ENCODE measurements around the gene BBLN.
"Not testable (repeated sequence)": the region's sequence is repeated elsewhere in the genome, so short reads cannot be mapped to it uniquely, and the experiment has no call there.

Gene BBLN

GRCh38 chr9:128125580-128126354, 34.3 kb upstream of the BBLN start:
- H3K9ac ChIP-seq (ENCODE audit: low read depth, low read length), result no peak overlapping the region

GRCh38 chr9:128127568-128127989, 32.5 kb upstream of the BBLN start, which contains the start of gene PTGES2:
Gene PTGES2 (minus strand): TSS chr9:128127729. CDS start chr9:128127717, 12 bp downstream.
- Histone ChIP-seq H3K27me3 (ENCODE audit: insufficient read depth, low read length) (peaks cover 9% of the 10 kb centered on the region; the same call in 1 of the 2 replicates), H3K4me3 (ENCODE audit: low read length) (peak within 1 kb of the TSS; percentile 100), H3K4me1 (ENCODE audit: insufficient read depth, low read length) (no peaks in the 10 kb centered on the region), H3K36me3 (ENCODE audit: insufficient read depth, low read length) (peaks cover 21% of the 10 kb centered on the region), H3K9ac (ENCODE audit: low read depth, low read length) (peak within 1 kb of the TSS; percentile 95), H3K9me3 (ENCODE audit: insufficient read depth, low read depth, low read length) (no peaks in the 10 kb centered on the region), H3K27ac (ENCODE audit: low read depth, low read length) (peak within 1 kb of the TSS; percentile 99)
- WGBS, result under 1% methylated on average over 56 of the region's 56 CpGs

More at GRCh38 chr9:128125580-128126354, 34.3 kb upstream of the BBLN start:
- WGBS, result 81% methylated on average over 10 of the region's 10 CpGs
- H3K27me3 ChIP-seq (ENCODE audit: insufficient read depth, low read length), result peaks cover 9% of the 10 kb centered on the region; the same call in 1 of the 2 replicates
- 0 out of 2 replicates have a peak overlapping the region, but pooled peaks have one; percentile 8 for H3K4me3 ChIP-seq (ENCODE audit: low read length)
- H3K27ac ChIP-seq (ENCODE audit: low read depth, low read length), result no peak overlapping the region
- peaks cover 39% of the 10 kb centered on the region for H3K36me3 ChIP-seq (ENCODE audit: insufficient read depth, low read length)
- H3K9me3 ChIP-seq (ENCODE audit: insufficient read depth, low read depth, low read length), result no peaks in the 10 kb centered on the region
- no peaks in the 10 kb centered on the region for H3K4me1 ChIP-seq (ENCODE audit: insufficient read depth, low read length)

GRCh38 chr9:128127990-128128835, 31.9 kb upstream of the BBLN start:
- WGBS, result under 1% methylated on average over 82 of the region's 82 CpGs

GRCh38 chr9:128128836-128129590, 31.1 kb upstream of the BBLN start:
- Histone ChIP-seq H3K4me3 (ENCODE audit: low read length) (peak overlapping the region; percentile 100), H3K27me3 (ENCODE audit: insufficient read depth, low read length) (peaks cover 12% of the 10 kb centered on the region; the same call in 1 of the 2 replicates), H3K4me1 (ENCODE audit: insufficient read depth, low read length) (no peaks in the 10 kb centered on the region), H3K36me3 (ENCODE audit: insufficient read depth, low read length) (peaks cover 8% of the 10 kb centered on the region), H3K9ac (ENCODE audit: low read depth, low read length) (peak overlapping the region; percentile 48), H3K9me3 (ENCODE audit: insufficient read depth, low read depth, low read length) (no peaks in the 10 kb centered on the region), H3K27ac (ENCODE audit: low read depth, low read length) (no peak overlapping the region)
- 64% methylated on average over 28 of the region's 29 CpGs for WGBS

More at GRCh38 chr9:128127990-128128835, 31.9 kb upstream of the BBLN start:
- no peaks in the 10 kb centered on the region for H3K4me1 ChIP-seq (ENCODE audit: insufficient read depth, low read length)
- H3K27ac ChIP-seq (ENCODE audit: low read depth, low read length), result peak overlapping the region; percentile 99
- peaks cover 16% of the 10 kb centered on the region for H3K36me3 ChIP-seq (ENCODE audit: insufficient read depth, low read length)
- H3K27me3 ChIP-seq (ENCODE audit: insufficient read depth, low read length), result peaks cover 9% of the 10 kb centered on the region; the same call in 1 of the 2 replicates
- peak overlapping the region; percentile 95 for H3K9ac ChIP-seq (ENCODE audit: low read depth, low read length)
- H3K9me3 ChIP-seq (ENCODE audit: insufficient read depth, low read depth, low read length), result no peaks in the 10 kb centered on the region
- peak overlapping the region; percentile 100 for H3K4me3 ChIP-seq (ENCODE audit: low read length)

- H3K9me3 ChIP-seq (ENCODE audit: insufficient read depth, low read depth, low read length), result not testable (repeated sequence)
- WGBS, result 10% methylated on average over 7 of the region's 12 CpGs
These were observed 30.0 kb upstream of the BBLN start for GRCh38 chr9:128129976-128130590.

GRCh38 chr9:128130651-128131050, 29.4 kb upstream of the BBLN start:
- H3K9ac ChIP-seq (ENCODE audit: low read depth, low read length); H3K4me3 ChIP-seq (ENCODE audit: low read length); H3K27ac ChIP-seq (ENCODE audit: low read depth, low read length); H3K36me3 ChIP-seq (ENCODE audit: insufficient read depth, low read length); H3K9me3 ChIP-seq (ENCODE audit: insufficient read depth, low read depth, low read length); H3K4me1 ChIP-seq (ENCODE audit: insufficient read depth, low read length): not testable (repeated sequence)
- 67% methylated on average over 7 of the region's 7 CpGs for WGBS
- H3K27me3 ChIP-seq (ENCODE audit: insufficient read depth, low read length), result peaks cover 12% of the 10 kb centered on the region; the same call in 1 of the 2 replicates

More at GRCh38 chr9:128129976-128130590, 30.0 kb upstream of the BBLN start:
- H3K36me3 ChIP-seq (ENCODE audit: insufficient read depth, low read length); H3K4me3 ChIP-seq (ENCODE audit: low read length); H3K27ac ChIP-seq (ENCODE audit: low read depth, low read length); H3K4me1 ChIP-seq (ENCODE audit: insufficient read depth, low read length); H3K9ac ChIP-seq (ENCODE audit: low read depth, low read length): not testable (repeated sequence)
- H3K27me3 ChIP-seq (ENCODE audit: insufficient read depth, low read length), result peaks cover 12% of the 10 kb centered on the region; the same call in 1 of the 2 replicates

- H3K27me3 ChIP-seq (ENCODE audit: insufficient read depth, low read length), result peaks cover 12% of the 10 kb centered on the region; the same call in 1 of the 2 replicates
- H3K4me1 ChIP-seq (ENCODE audit: insufficient read depth, low read length); H3K9me3 ChIP-seq (ENCODE audit: insufficient read depth, low read depth, low read length); H3K27ac ChIP-seq (ENCODE audit: low read depth, low read length); H3K36me3 ChIP-seq (ENCODE audit: insufficient read depth, low read length); H3K9ac ChIP-seq (ENCODE audit: low read depth, low read length); H3K4me3 ChIP-seq (ENCODE audit: low read length): not testable (repeated sequence)
- 89% methylated on average over 8 of the region's 8 CpGs for WGBS
These were observed 28.7 kb upstream of the BBLN start for GRCh38 chr9:128131346-128131745.

- H3K27ac ChIP-seq (ENCODE audit: low read depth, low read length); H3K36me3 ChIP-seq (ENCODE audit: insufficient read depth, low read length); H3K4me3 ChIP-seq (ENCODE audit: low read length); H3K9ac ChIP-seq (ENCODE audit: low read depth, low read length); H3K4me1 ChIP-seq (ENCODE audit: insufficient read depth, low read length); H3K9me3 ChIP-seq (ENCODE audit: insufficient read depth, low read depth, low read length): not testable (repeated sequence)
- H3K27me3 ChIP-seq (ENCODE audit: insufficient read depth, low read length), result peaks cover 12% of the 10 kb centered on the region; the same call in 1 of the 2 replicates
- WGBS, result 86% methylated on average over 8 of the region's 8 CpGs
These were observed 27.9 kb upstream of the BBLN start for GRCh38 chr9:128132139-128132538.

GRCh38 chr9:128135561-128135960, 24.5 kb upstream of the BBLN start:
- not testable (repeated sequence) for H3K9me3 ChIP-seq (ENCODE audit: insufficient read depth, low read depth, low read length); H3K4me3 ChIP-seq (ENCODE audit: low read length); H3K9ac ChIP-seq (ENCODE audit: low read depth, low read length); H3K4me1 ChIP-seq (ENCODE audit: insufficient read depth, low read length); H3K27me3 ChIP-seq (ENCODE audit: insufficient read depth, low read length); H3K27ac ChIP-seq (ENCODE audit: low read depth, low read length); H3K36me3 ChIP-seq (ENCODE audit: insufficient read depth, low read length)
- 82% methylated on average over 8 of the region's 8 CpGs for WGBS
